Measurements from ENCODE around the gene PNPLA2.

The PNPLA2 gene

DNA sequence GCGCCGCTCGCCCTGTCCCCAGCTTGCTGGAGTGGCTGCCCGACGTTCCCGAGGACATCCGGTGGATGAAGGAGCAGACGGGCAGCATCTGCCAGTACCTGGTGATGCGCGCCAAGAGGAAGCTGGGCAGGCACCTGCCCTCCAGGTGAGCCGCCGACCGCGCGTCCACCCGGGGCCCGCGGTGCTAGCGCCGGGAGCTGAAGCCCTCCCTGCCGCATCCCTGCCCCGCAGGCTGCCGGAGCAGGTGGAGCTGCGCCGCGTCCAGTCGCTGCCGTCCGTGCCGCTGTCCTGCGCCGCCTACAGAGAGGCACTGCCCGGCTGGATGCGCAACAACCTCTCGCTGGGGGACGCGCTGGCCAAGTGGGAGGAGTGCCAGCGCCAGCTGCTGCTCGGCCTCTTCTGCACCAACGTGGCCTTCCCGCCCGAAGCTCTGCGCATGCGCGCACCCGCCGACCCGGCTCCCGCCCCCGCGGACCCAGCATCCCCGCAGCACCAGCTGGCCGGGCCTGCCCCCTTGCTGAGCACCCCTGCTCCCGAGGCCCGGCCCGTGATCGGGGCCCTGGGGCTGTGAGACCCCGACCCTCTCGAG, 5.7 kb downstream of the PNPLA2 start:
- Histone ChIP-seq H3K9me3 (ENCODE audit: insufficient read depth, low read length) (no peaks in the 10 kb centered on the region), H3K4me1 (ENCODE audit: insufficient read depth, insufficient read length) (peaks cover 36% of the 10 kb centered on the region), H3K36me3 (ENCODE audit: insufficient read depth, insufficient read length, low read length) (peaks cover 39% of the 10 kb centered on the region)

DNA sequence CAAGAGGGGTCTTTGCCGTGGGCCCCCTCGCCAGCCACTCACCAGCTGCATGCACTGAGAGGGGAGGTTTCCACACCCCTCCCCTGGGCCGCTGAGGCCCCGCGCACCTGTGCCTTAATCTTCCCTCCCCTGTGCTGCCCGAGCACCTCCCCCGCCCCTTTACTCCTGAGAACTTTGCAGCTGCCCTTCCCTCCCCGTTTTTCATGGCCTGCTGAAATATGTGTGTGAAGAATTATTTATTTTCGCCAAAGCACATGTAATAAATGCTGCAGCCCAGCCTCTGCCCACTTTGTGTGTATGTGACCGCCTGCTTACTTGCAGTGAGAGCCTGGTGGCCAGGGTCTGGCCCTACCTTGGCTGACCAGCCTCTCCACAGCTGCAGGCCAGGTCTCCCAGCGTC, 6.2 kb downstream of the PNPLA2 start:
- no peak for DNase-seq (ENCODE audit: low read depth, low spot score)
- Histone ChIP-seq H3K9ac (ENCODE audit: insufficient read length, low read depth) (no peak overlapping the region), H3K9me3 (ENCODE audit: insufficient read depth, low read length) (no peaks in the 10 kb centered on the region), H3K27me3 (ENCODE audit: insufficient read depth, insufficient read length) (peaks cover 55% of the 10 kb centered on the region), H3K4me3 (ENCODE audit: insufficient read length, low read depth) (no peak overlapping the region), H3K4me1 (ENCODE audit: insufficient read depth, insufficient read length) (peaks cover 40% of the 10 kb centered on the region), H3K36me3 (ENCODE audit: insufficient read depth, insufficient read length, low read length) (peaks cover 39% of the 10 kb centered on the region)
- no peak for TF ChIP-seq ZNF274 (IDR thresholded peaks at IDR 0.05; ENCODE audit: low read depth, low read length)
- TF ChIP-seq YY1 (IDR thresholded peaks at IDR 0.05; ENCODE audit: insufficient read depth, insufficient read length) = no peak
- no peak for TF ChIP-seq SUZ12 (IDR thresholded peaks at IDR 0.05; ENCODE audit: extremely low read depth, insufficient read depth, insufficient read length)

More for the DNA sequence above, 5.7 kb downstream of the PNPLA2 start:
- Histone ChIP-seq H3K9ac (ENCODE audit: insufficient read length, low read depth) (no peak overlapping the region), H3K4me3 (ENCODE audit: insufficient read length, low read depth) (no peak overlapping the region), H3K27me3 (ENCODE audit: insufficient read depth, insufficient read length) (peaks cover 52% of the 10 kb centered on the region)
- no peak for DNase-seq (ENCODE audit: low read depth, low spot score)
- TF ChIP-seq SUZ12 (IDR thresholded peaks at IDR 0.05; ENCODE audit: extremely low read depth, insufficient read depth, insufficient read length) (no peak), YY1 (IDR thresholded peaks at IDR 0.05; ENCODE audit: insufficient read depth, insufficient read length) (no peak), ZNF274 (IDR thresholded peaks at IDR 0.05; ENCODE audit: low read depth, low read length) (no peak)

GRCh38 chr11:825366-826226, 6.9 kb downstream of the PNPLA2 start:
- Histone ChIP-seq H3K4me1 (ENCODE audit: insufficient read depth, insufficient read length) (peaks cover 37% of the 10 kb centered on the region), H3K9ac (ENCODE audit: insufficient read length, low read depth) (peak overlapping the region; percentile 38), H3K27me3 (ENCODE audit: insufficient read depth, insufficient read length) (peaks cover 58% of the 10 kb centered on the region), H3K36me3 (ENCODE audit: insufficient read depth, insufficient read length, low read length) (peaks cover 39% of the 10 kb centered on the region), H3K9me3 (ENCODE audit: insufficient read depth, low read length) (no peaks in the 10 kb centered on the region), H3K4me3 (ENCODE audit: insufficient read length, low read depth) (no peak overlapping the region)
- DNase-seq (ENCODE audit: low read depth, low spot score) = no peak
- TF ChIP-seq SUZ12 (IDR thresholded peaks at IDR 0.05; ENCODE audit: extremely low read depth, insufficient read depth, insufficient read length) (no peak), ZNF274 (IDR thresholded peaks at IDR 0.05; ENCODE audit: low read depth, low read length) (no peak), YY1 (IDR thresholded peaks at IDR 0.05; ENCODE audit: insufficient read depth, insufficient read length) (no peak)

DNA sequence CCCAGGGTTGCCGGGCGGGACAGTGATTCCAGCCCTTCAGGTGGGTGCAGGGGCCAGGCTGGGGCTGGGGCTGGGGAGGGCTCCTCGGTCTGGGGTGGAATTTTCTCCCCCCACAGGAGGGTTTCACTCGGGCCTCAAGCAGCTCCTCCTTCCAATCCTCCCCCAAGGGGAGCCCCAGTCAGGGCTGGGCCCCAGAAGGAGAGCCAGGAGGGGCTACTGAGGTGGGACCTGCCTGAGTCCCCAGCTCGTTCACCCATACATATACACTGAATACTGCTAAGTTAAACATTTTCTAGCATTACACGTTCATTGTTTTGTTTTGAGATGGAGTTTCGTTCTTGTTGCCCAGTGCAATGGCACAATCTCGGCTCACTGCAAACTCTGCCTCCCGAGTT, 7.5 kb downstream of the PNPLA2 start:
- H3K4me3 ChIP-seq (ENCODE audit: insufficient read length, low read depth) = no peak overlapping the region
- peaks cover 34% of the 10 kb centered on the region for H3K36me3 ChIP-seq (ENCODE audit: insufficient read depth, insufficient read length, low read length)
- peaks cover 58% of the 10 kb centered on the region for H3K27me3 ChIP-seq (ENCODE audit: insufficient read depth, insufficient read length)
- no peak for DNase-seq (ENCODE audit: low read depth, low spot score)
- H3K9me3 ChIP-seq (ENCODE audit: insufficient read depth, low read length) = no peaks in the 10 kb centered on the region
- H3K9ac ChIP-seq (ENCODE audit: insufficient read length, low read depth) = peak overlapping the region; percentile 38
- no peak for TF ChIP-seq ZNF274 (IDR thresholded peaks at IDR 0.05; ENCODE audit: low read depth, low read length)
- no peak for TF ChIP-seq YY1 (IDR thresholded peaks at IDR 0.05; ENCODE audit: insufficient read depth, insufficient read length)
- TF ChIP-seq SUZ12 (IDR thresholded peaks at IDR 0.05; ENCODE audit: extremely low read depth, insufficient read depth, insufficient read length) = no peak
- peaks cover 31% of the 10 kb centered on the region for H3K4me1 ChIP-seq (ENCODE audit: insufficient read depth, insufficient read length)

DNA sequence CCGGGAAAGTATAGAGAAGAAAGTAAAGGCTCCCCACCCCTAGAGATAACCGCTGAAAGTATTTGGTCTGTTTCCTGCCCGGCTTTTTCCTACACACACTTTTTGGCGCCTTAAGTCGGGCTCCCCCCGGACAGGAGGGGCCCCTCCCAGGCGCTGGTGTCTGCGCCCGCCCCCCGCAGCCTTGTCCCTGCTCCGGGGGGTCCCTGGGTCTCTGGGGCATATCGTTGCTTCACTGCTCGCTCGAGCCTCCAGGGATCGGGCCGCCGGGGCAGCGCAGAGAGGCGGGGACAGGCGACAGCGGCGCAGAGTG, 8.1 kb downstream of the PNPLA2 start:
- Histone ChIP-seq H3K4me1 (ENCODE audit: insufficient read depth, insufficient read length) (peaks cover 33% of the 10 kb centered on the region), H3K9me3 (ENCODE audit: insufficient read depth, low read length) (no peaks in the 10 kb centered on the region), H3K9ac (ENCODE audit: insufficient read length, low read depth) (peak overlapping the region; percentile 74), H3K27me3 (ENCODE audit: insufficient read depth, insufficient read length) (peaks cover 64% of the 10 kb centered on the region), H3K36me3 (ENCODE audit: insufficient read depth, insufficient read length, low read length) (peaks cover 29% of the 10 kb centered on the region), H3K4me3 (ENCODE audit: insufficient read length, low read depth) (peak overlapping the region; percentile 28)
- no peak for DNase-seq (ENCODE audit: low read depth, low spot score)
- TF ChIP-seq YY1 (IDR thresholded peaks at IDR 0.05; ENCODE audit: insufficient read depth, insufficient read length) (no peak), SUZ12 (IDR thresholded peaks at IDR 0.05; ENCODE audit: extremely low read depth, insufficient read depth, insufficient read length) (no peak), ZNF274 (IDR thresholded peaks at IDR 0.05; ENCODE audit: low read depth, low read length) (no peak)

- peaks cover 23% of the 10 kb centered on the region for H3K36me3 ChIP-seq (ENCODE audit: insufficient read depth, insufficient read length, low read length)
- no peak for DNase-seq (ENCODE audit: low read depth, low spot score)
These were observed 8.6 kb downstream of the PNPLA2 start for GRCh38 chr11:827146-827896.

DNA sequence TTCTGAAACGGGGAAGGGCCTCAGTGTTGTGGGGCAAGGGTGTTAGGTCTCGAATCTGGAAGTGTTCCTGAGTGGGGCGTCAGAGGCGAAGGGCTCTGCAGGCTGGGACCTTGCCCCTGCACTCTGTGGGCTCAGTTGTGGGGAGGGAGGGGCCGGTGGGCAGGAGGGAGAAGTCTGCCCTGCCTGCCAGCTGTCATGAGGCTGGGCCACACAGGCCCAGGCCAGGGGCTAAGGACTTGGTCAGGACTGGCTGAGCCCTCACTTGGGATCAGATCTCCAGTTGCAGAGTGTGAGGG, 9.1 kb downstream of the PNPLA2 start, which contains the start of gene CRACR2B:
CRACR2B (plus strand) TSS at position 23 of the 296 bp plus-strand sequence. CDS start 689 bp downstream, outside the sequence.
- Histone ChIP-seq H3K9me3 (ENCODE audit: insufficient read depth, low read length) (no peaks in the 10 kb centered on the region), H3K27me3 (ENCODE audit: insufficient read depth, insufficient read length) (peaks cover 69% of the 10 kb centered on the region), H3K9ac (ENCODE audit: insufficient read length, low read depth) (peak within 1 kb of the TSS; percentile 86), H3K4me3 (ENCODE audit: insufficient read length, low read depth) (peak within 1 kb of the TSS; percentile 62), H3K36me3 (ENCODE audit: insufficient read depth, insufficient read length, low read length) (peaks cover 20% of the 10 kb centered on the region), H3K4me1 (ENCODE audit: insufficient read depth, insufficient read length) (peaks cover 39% of the 10 kb centered on the region)
- no peak for DNase-seq (ENCODE audit: low read depth, low spot score)
- TF ChIP-seq YY1 (IDR thresholded peaks at IDR 0.05; ENCODE audit: insufficient read depth, insufficient read length) (no peak), ZNF274 (IDR thresholded peaks at IDR 0.05; ENCODE audit: low read depth, low read length) (no peak), SUZ12 (IDR thresholded peaks at IDR 0.05; ENCODE audit: extremely low read depth, insufficient read depth, insufficient read length) (no peak)

More at GRCh38 chr11:827146-827896, 8.6 kb downstream of the PNPLA2 start:
- H3K27me3 ChIP-seq (ENCODE audit: insufficient read depth, insufficient read length) = peaks cover 69% of the 10 kb centered on the region
- no peaks in the 10 kb centered on the region for H3K9me3 ChIP-seq (ENCODE audit: insufficient read depth, low read length)
- H3K4me3 ChIP-seq (ENCODE audit: insufficient read length, low read depth) = peak overlapping the region; percentile 28
- H3K9ac ChIP-seq (ENCODE audit: insufficient read length, low read depth) = peak overlapping the region; percentile 74
- TF ChIP-seq ZNF274 (IDR thresholded peaks at IDR 0.05; ENCODE audit: low read depth, low read length) = no peak
- TF ChIP-seq YY1 (IDR thresholded peaks at IDR 0.05; ENCODE audit: insufficient read depth, insufficient read length) = no peak
- no peak for TF ChIP-seq SUZ12 (IDR thresholded peaks at IDR 0.05; ENCODE audit: extremely low read depth, insufficient read depth, insufficient read length)
- peaks cover 39% of the 10 kb centered on the region for H3K4me1 ChIP-seq (ENCODE audit: insufficient read depth, insufficient read length)

Measured in NT2/D1 (cell line).